GM18951 (cell line): ENCODE data around the gene MCAM.

Experiments
- POLR2A ChIP-seq: IDR thresholded peaks from 4 replicates; pipeline ENCODE4 v1.6.1; 2011; ENCODE audit warnings: mild to moderate bottlenecking; ENCODE audit not compliant: insufficient read length, insufficient read depth; ENCODE audit errors: extremely low read depth
- in situ Hi-C: fragments of 300-500 bp; cut with MboI; formaldehyde crosslinking; loops from one replicate; pipeline ENCODE4 v1.12.0; 2022; ENCODE audit warnings: low sequenced_read_pairs, mixed read lengths, inconsistent platforms; ENCODE audit not compliant: unreplicated experiment

Gene MCAM

DNA sequence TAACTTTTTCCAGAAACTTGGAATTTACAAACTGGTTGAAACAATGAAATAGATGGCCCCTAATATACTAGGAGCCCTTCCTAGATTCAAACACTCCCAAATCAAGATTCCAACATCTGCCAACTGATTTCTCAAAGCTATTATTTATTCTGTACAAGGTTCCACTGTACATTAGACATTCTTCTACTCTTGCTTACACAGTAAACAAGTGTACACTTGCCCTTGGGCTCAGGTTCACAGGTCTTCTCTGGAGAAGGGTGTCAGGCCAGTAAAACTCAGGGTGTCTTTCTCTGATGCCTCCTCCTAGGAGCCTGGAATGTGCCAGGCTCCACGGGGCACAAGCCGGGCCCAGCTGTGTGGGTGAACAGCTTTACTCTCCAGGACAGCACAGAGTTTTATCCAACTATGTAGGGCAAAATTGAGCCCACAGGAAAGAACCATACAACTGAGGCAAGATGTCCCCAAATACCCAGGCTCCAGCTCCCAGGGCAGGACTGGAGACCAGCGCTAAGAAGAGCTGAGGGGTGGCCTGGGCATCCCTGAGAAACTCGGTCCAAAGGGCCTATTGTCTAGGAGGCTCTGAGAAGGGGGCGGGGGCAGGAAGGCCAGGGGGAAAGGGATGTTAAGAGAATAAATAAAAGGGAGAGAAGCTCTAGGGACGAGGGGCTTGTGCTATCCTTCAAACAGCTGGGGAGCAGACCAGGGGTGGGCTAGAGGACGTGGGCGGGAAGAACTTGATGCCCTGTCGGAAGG is 38.3 kb upstream of the MCAM start:
- in situ Hi-C loops = loop anchor here (5.0 kb wide), 1 partner anchor 117 kb away; no protein-coding TSS in a partner anchor

DNA sequence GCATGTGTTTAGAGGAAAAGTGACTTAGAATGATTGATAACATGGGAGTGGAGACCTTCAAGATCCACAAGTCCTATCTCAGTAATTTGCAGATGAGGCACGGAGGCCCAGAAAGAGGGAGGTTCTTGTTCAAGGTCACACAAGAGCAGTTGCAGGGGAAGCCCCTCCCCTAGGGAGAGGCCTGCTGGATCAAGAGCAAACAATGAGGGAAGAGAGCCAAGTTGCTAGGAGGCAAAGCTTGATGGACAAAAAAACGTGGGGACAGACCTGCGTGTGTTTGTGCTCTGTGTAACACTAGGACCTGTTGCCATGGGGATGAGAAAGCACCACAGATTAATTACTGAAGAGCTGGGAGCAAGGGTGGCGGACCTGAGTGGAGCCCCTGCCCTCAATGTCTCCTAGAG is 35.9 kb upstream of the MCAM start:
- TF ChIP-seq POLR2A = no peak
- in situ Hi-C loops = no loop called here

More for the DNA sequence above, 38.3 kb upstream of the MCAM start:
- TF ChIP-seq POLR2A = no peak

DNA sequence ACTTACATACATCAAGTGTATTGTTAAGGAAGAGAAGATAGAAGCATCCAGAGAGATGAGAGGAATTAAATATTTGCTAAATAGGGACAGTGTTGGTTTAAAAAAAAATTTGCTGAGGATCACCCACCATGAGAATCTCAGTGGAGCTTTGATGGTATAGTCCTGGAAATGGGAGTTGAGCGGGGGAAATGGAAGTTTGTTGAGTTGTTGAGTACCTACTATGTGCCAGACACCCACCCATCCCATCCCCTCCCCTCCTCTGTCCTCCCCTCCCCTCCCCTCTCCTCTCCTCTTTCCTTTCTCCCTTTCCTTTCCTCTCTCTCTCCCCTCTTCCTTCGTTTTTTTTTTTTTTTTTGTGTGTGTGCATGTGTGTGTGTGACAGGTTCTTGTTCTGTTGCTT is 34.3 kb upstream of the MCAM start:
- in situ Hi-C loops = no loop called here
- TF ChIP-seq POLR2A = no peak

DNA sequence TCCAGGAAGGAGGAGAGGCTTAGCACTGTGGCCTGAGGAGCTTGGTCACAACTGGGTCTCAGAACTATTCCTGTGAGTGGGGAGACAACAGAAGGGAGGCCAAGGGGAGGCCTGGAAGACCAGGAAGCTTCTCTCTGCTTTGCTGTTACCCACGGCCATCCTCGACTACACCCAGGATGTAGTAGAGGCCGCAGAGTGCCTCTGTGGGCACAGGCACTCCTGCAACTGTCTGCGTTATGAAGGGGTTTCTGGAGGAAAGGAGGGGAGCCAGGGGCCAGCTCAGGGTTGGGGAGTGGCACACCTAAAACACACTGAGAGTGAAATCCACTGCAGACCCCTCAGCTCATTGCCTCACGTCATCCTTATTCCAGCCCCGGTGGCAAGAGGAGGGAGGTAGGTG is 33.4 kb upstream of the MCAM start:
- in situ Hi-C loops = no loop called here
- TF ChIP-seq POLR2A = no peak

DNA sequence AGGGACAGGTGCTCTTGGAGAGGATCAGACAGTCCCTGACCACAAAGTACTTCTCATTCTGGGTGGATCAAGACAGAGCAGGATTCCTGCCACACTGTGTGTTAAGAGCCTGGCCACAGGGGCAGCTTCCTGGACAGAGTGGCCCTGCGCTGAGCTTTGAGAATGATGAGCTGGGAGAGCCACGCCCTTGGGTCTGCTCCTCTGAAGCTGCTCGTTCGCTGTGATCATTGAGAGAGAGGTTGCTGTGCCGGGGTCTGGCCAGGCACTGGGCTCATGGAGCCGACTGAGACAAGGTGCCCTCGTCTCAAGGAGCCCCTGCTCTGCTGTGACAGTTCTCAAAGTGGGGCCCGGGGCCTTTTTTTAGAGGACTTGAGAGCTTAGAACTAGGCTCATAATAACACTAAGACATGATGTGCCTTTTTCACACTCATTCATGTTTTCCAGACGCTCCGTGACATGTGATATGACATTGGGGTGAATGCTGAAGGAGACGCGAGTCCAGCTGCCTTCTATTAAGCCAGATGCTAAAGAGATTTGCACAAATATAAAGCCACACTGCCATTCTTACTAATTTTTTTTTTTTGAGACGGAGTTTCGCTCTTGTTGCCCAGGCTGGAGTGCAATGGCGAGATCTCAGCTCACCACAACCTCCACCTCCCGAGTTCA is 31.1 kb upstream of the MCAM start:
- in situ Hi-C loops = no loop called here
- TF ChIP-seq POLR2A = no peak

DNA sequence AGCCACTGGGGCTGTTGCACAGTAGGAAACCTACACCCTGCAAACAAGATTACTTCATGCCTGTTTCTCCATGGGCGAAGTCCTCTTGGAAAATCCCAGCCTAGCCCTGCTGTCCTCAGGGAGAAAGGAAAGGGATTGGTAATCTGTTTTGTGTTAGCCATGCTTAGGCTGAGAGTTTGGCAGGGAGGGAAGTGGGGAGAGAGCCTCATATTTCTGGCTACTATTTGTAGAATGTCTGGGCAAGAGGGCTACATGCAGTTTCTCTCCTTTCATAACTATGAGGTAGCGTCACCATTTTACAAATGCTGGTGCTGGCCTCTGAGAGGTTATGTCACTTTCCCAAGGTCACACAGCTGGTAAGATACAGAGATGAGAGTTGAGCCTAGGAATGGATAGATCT is 30.3 kb upstream of the MCAM start:
- no peak for TF ChIP-seq POLR2A

DNA sequence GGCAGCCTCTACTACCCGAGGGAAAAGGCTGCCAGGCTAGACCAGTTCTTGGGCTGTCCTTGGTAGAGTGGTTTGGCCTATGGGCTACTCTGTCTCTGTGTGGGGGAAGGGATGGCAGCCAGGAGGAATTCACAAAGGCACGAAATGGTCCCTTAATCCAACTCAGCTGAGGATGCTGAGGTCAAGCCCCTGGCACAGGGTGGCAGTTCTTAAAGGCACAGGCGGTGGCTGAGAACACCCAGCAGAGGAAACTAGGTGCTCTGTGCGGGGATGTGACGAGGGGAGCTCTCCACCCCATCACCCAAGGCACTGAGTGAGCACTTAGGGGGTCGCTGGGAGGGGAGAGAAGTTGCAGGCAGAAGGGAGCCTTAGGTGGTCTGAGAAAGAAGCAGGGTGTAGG is 29.7 kb upstream of the MCAM start, which contains the start of gene MFRP:
TSS of gene MFRP (minus strand) at position 101 of the 400 bp plus-strand sequence. CDS start 192 bp downstream, outside the sequence.
- in situ Hi-C loops = no loop called here
- TF ChIP-seq POLR2A = no peak

More for the DNA sequence above, 30.3 kb upstream of the MCAM start:
- in situ Hi-C loops = no loop called here

DNA sequence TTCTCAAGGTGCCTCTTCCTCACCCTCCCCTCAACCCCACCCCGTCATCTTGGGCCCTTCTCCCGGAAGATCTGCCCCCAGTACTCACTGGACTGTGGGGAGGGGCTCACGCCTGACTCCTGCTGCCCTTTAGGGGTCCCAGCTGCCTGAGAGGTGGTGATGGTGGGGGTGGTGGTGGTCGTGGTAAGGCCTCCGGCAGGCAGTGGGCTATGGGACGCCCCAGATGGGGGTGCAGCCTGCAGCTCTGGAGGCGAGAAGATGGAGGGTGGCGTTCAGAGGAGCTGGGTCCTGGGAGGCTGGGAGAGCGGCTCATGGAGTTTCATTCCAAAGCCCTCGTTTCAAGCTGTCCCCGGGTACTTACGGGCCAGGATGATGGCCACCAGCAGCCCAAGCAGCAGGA is 28.8 kb upstream of the MCAM start:
- TF ChIP-seq POLR2A = no peak

DNA sequence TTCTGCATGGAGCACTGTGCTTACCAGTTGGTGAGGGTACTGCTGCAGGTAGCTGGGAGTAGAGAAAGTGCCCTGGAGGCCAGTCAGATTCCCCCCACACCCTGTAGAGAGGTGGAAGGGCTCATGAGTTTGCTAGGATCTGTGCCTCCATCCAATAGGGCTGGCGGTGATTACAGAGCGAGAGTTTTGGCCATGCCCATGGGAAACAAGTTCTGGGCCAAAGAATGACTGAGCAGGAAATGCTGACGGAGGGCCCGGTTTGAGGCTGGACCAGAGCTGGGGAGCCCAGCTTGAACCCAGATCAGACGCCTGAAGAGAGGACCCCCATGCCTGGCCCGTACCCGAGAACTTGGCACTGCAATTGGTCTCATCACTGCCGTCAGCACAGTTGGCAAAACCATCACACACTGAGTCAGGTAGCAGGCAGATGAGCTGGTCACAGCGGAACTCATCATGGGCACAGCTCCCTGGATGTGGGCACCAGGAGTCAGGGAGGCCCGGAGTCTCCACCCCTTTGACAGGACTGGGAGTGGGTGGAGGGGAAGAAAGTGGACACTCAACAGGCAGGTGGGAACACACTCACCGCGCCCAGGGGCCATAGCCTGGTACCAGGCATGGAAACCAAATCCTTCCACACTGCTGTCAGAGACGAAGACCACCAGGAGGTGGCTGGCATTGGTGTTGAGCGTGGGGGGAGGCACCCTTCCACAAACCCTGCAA is 27.5 kb upstream of the MCAM start:
- in situ Hi-C loops = no loop called here
- TF ChIP-seq POLR2A = no peak

More for the DNA sequence above, 28.8 kb upstream of the MCAM start:
- in situ Hi-C loops = no loop called here

DNA sequence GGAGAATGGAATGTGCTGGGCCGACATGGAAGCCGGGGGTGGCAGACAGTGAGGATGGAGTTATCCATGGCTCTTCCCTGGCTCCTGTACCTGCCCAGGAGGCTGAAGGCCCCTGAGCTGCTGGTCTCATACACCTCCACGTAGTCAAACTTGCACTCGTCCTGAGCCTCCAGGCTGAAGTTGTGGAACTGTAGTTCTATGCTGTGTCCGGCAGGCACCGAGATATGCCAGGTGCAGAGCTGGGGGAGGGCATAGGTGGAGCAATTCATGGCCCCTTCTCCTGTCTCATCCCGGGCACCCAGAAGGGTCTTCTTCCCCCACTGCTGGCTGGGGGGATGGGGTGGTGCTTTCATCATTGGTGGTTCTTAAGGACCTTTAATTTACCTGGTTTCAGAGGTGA is 26.8 kb upstream of the MCAM start:
- in situ Hi-C loops = no loop called here

DNA sequence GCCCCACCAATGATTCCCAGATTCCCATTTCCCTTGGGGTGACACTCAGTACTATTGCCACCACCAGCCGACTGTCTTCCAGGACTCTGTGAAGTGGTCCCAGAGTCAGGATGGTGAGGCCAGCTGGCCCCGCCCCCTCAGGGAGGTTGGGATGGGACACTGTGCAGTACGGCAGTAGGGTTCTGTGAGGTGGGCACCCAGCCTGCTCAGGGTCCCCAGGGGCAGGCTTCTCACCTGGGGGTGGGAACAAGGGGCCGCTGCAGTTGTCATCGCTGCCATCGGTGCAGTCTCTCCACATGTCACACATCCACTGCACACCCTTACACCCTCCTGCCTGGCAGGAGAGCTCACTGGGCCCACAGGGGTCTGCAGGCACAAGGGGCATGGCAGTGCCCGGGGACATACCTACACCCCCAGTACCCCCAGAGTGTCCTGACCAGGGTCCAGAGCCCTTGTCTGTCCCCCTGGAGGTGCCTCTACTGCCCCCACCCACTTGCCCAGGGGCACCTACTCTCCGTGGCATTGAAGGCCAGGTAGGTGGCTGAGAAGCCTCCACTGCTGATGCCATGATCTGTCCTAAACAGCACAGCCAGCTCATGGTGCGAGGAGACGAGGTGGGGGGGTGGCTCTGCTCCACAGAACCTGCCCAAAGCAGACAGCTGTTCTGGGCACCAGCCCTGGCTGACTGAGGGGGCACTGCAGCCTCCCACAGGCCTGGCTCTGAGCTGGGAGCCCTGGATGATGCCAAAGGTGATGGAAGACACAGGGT is 25.6 kb upstream of the MCAM start:
- TF ChIP-seq POLR2A = no peak
- in situ Hi-C loops = no loop called here

More for the DNA sequence above, 26.8 kb upstream of the MCAM start:
- no peak for TF ChIP-seq POLR2A

DNA sequence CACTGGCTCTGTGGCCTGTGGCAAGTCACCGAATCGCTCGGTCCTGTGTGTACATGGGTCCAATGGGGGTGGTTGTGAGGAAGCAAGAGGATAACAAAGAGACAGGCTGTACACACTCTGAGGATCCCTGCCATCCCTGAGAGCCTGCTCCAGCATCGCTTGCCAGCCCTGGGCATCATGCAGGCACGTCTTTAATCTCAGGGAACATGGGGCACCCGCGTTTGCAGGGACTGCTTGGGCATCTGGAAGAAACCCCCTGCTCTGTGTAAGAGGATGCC is 25.0 kb upstream of the MCAM start:
- no peak for TF ChIP-seq POLR2A
- in situ Hi-C loops = no loop called here
